GM12878 (cell line): ENCODE data around the gene CPNE5. TPM values are rescaled to one million over a fixed set of nuclear protein-coding genes. Genes with fewer than 3 reads are reported as not detected.

Experiments used
- ATF2 ChIP-seq: IDR thresholded peaks from 2 replicates; pipeline ENCODE4 v1.6.1; 2012; ENCODE audit warnings: low read length, inconsistent platforms
- BCL3 ChIP-seq: IDR thresholded peaks from 2 replicates; pipeline ENCODE4 v1.6.1; 2011; ENCODE audit warnings: borderline replicate concordance, low read depth, mild to moderate bottlenecking, moderate library complexity, low read length; ENCODE audit not compliant: insufficient read depth, poor library complexity, severe bottlenecking
- CBX3 ChIP-seq: fragments of 200-600 bp; sonication (generic); IDR thresholded peaks from 2 replicates; pipeline ENCODE4 v1.6.1; 2016; ENCODE audit warnings: low read depth, borderline replicate concordance
- CTCF ChIP-seq, 3 experiments: IDR thresholded peaks in 2 of 3; conservative IDR thresholded peaks in 1 of 3; 2 replicates each; pipeline ENCODE4 v1.5.1; 2011; ENCODE audit warnings: low read depth in 3 of 3, low read length in 3 of 3, mild to moderate bottlenecking in 3 of 3, control low read depth in 2 of 3, moderate library complexity in 2 of 3, inconsistent platforms in 1 of 3, mixed read lengths in 1 of 3; ENCODE audit not compliant: control insufficient read depth in 2 of 3, insufficient read depth in 1 of 3; ENCODE audit errors: extremely low read depth in 1 of 3
- ESRRA ChIP-seq: IDR thresholded peaks from 2 replicates; pipeline ENCODE4 v1.6.1; 2012; ENCODE audit warnings: mild to moderate bottlenecking, low read length, improper control_type of control experiment
- EZH2 ChIP-seq: IDR thresholded peaks from 2 replicates; pipeline ENCODE4 v1.6.1; 2012; ENCODE audit warnings: low read depth, mild to moderate bottlenecking, control low read depth, inconsistent platforms, low read length, borderline replicate concordance; ENCODE audit not compliant: control insufficient read depth
- HDAC2 ChIP-seq: fragments of 200-600 bp; sonication (generic); IDR thresholded peaks from 2 replicates; pipeline ENCODE4 v1.6.1; 2017
- IKZF1 ChIP-seq: fragments of 450-650 bp; conservative IDR thresholded peaks from 2 replicates; pipeline ENCODE4 v1.6.1; 2017; ENCODE audit warnings: antibody characterized with exemption, mild to moderate bottlenecking
- IRF3 ChIP-seq: fragments of 450-650 bp; IDR thresholded peaks from 2 replicates; pipeline ENCODE4 v1.6.1; 2014; ENCODE audit warnings: mild to moderate bottlenecking
- IRF4 ChIP-seq: IDR thresholded peaks from 2 replicates; pipeline ENCODE4 v1.6.1; 2011; ENCODE audit warnings: low read depth, low read length
- KLF5 ChIP-seq: fragments of 450-650 bp; IDR thresholded peaks from 2 replicates; pipeline ENCODE4 v1.6.1; 2014; ENCODE audit warnings: mild to moderate bottlenecking; ENCODE audit not compliant: partially characterized antibody
- MYC ChIP-seq: IDR thresholded peaks from 2 replicates; pipeline ENCODE4 v1.6.1; 2011; ENCODE audit warnings: mild to moderate bottlenecking, low read length, moderate library complexity, inconsistent platforms; ENCODE audit not compliant: insufficient read depth, insufficient replicate concordance, insufficient read length, severe bottlenecking
- POLR2A ChIP-seq: IDR thresholded peaks from 2 replicates; pipeline ENCODE4 v1.6.1; 2011; ENCODE audit warnings: low read depth, mild to moderate bottlenecking, low read length
- RB1 ChIP-seq: fragments of 450-650 bp; formaldehyde crosslinking; IDR thresholded peaks from 2 replicates; pipeline ENCODE4 v1.6.1; 2017; ENCODE audit warnings: mild to moderate bottlenecking, borderline replicate concordance
- RUNX3 ChIP-seq: IDR thresholded peaks from 2 replicates; pipeline ENCODE4 v1.6.1; 2012; ENCODE audit warnings: low read length, inconsistent platforms
- SMAD1 ChIP-seq: fragments of 450-650 bp; IDR thresholded peaks from 2 replicates; pipeline ENCODE4 v1.6.1; 2018; ENCODE audit warnings: mild to moderate bottlenecking, low read depth; ENCODE audit not compliant: partially characterized antibody
- SMAD5 ChIP-seq: IDR thresholded peaks from 2 replicates; pipeline ENCODE4 v1.6.1; 2016; ENCODE audit warnings: antibody characterized with exemption, low read depth
- TAF1 ChIP-seq: IDR thresholded peaks from 2 replicates; pipeline ENCODE4 v1.6.1; 2011; ENCODE audit warnings: mild to moderate bottlenecking, low read depth, low read length, borderline replicate concordance
- TBL1XR1 ChIP-seq: IDR thresholded peaks from 2 replicates; pipeline ENCODE4 v1.6.1; 2012; ENCODE audit warnings: low read depth, low read length, improper control_type of control experiment
- ZNF592 ChIP-seq: fragments of 450-650 bp; IDR thresholded peaks from 2 replicates; pipeline ENCODE4 v1.6.1; 2017; ENCODE audit warnings: mild to moderate bottlenecking, moderate library complexity
- polyA plus RNA-seq, 11 experiments: library from polyadenylated mRNA; depleted of rRNA in 4 of 11; unstranded in 6 of 11; stranded (reverse) in 5 of 11; fragments of >200 nt; fragmentation: Nextera tagmentation in 4 of 11; fragmentation: Illumina TruSeq in 1 of 11; extraction: Ambion mirVana in 4 of 11; extraction: Trizol in 1 of 11; gene quantifications; 1 replicate in 1 of 11; 2 replicates in 10 of 11; pipeline versions ENCODE4 v1.2.1 to v1.2.3, GENCODE V29; 2011 to 2016; ENCODE audit warnings: inconsistent platforms in 2 of 11, missing spikeins in 2 of 11, low read depth in 1 of 11
- total RNA-seq, 4 experiments: library from RNA; depleted of rRNA in 3 of 4; stranded (reverse); fragments of >200 nt in 3 of 4; fragmentation: Illumina TruSeq in 1 of 4; extraction: Trizol in 1 of 4; gene quantifications; 2 replicates each; pipeline versions ENCODE4 v1.2.1 to v1.2.3, GENCODE V29; 2013 to 2021

The CPNE5 gene
- total and polyA plus RNA-seq, 10 of the 15 experiments (the other 5 are each of a cell fraction or from before 2014, with no cell fraction given), result 2.4 to 39.1 (median 18.2) TPM

GRCh38 chr6:36874443-36875249 lies 35.4 kb upstream of the CPNE5 start, which contains the start of gene PPIL1 (continued):
- TF ChIP-seq IRF4 (peak; percentile 51; the same call in 1 of the 2 replicates), RUNX3 (peak; percentile 28), KLF5 (peak; percentile 70), TAF1 (peak; percentile 81), CTCF (IDR thresholded peaks at IDR 0.05 in 2 of 3, conservative IDR thresholded peaks at IDR 0.05 in 1 of 3; ENCODE audit: control insufficient read depth in 2 of 3, extremely low read depth in 1 of 3, insufficient read depth in 1 of 3, low read depth in 3 of 3, low read length in 3 of 3) (no peak), SMAD5 (peak; percentile 14; the same call in 1 of the 2 replicates), ZNF592 (no peak), ATF2 (no peak), SMAD1 (peak; percentile 44), EZH2 (no peak), TBL1XR1 (no peak), MYC (peak; percentile 99), RB1 (peak; percentile 86), BCL3 (no peak), POLR2A (peak; percentile 81), HDAC2 (no peak), IRF3 (peak; percentile 45; the same call in 1 of the 2 replicates), IKZF1 (peak; percentile 92), CBX3 (no peak), ESRRA (peak; percentile 64; the same call in 1 of the 2 replicates)
